Anterior cingulate cortex (tissue), 58 donors: Measurements from ENCODE around the gene NLK.
A peak's percentile ranks its signal among the peaks of the same experiment; 100 is the strongest.
"Not testable (repeated sequence)": the region's sequence is repeated elsewhere in the genome, so short reads cannot be mapped to it uniquely, and the experiment has no call there.

Source experiments
- DNase-seq, 58 donors: peaks; one replicate each; lab custom pipeline; 2025; lab: John Stamatoyannopoulos, UW

The NLK gene

GRCh38 chr17:28042657-28042720, at the start of gene NLK:
TSS of gene NLK (plus strand) at chr17:28042677. CDS start at chr17:28042874, 197 bp downstream.
- DNase-seq = no peak

- DNase-seq = peak in 39 of 58 donors; percentile 15 to 82 (median 50)
These were observed 49.2 kb upstream of the NLK start for GRCh38 chr17:27993161-27993695.

GRCh38 chr17:27993723-27994310, 48.7 kb upstream of the NLK start:
- DNase-seq = peak in 7 of 58 donors; percentile 16 to 70 (median 45)

- peak in 9 of 58 donors; percentile 12 to 51 (median 30) for DNase-seq
These were observed 47.9 kb upstream of the NLK start for GRCh38 chr17:27994586-27994985.

- no peak for DNase-seq
These were observed 46.9 kb upstream of the NLK start for GRCh38 chr17:27995554-27995953.

GRCh38 chr17:27996202-27997043, 46.1 kb upstream of the NLK start:
- DNase-seq = peak in 2 of 58 donors; percentile 8 to 11

- no peak for DNase-seq
These were observed 45.5 kb upstream of the NLK start for GRCh38 chr17:27997044-27997401.

GRCh38 chr17:27997522-27997921, 45.0 kb upstream of the NLK start:
- DNase-seq = no peak

- no peak for DNase-seq
These were observed 41.3 kb upstream of the NLK start for GRCh38 chr17:28001149-28001548.

GRCh38 chr17:28004344-28004743, 38.1 kb upstream of the NLK start:
- no peak for DNase-seq

- not testable (repeated sequence) for DNase-seq
These were observed 34.6 kb upstream of the NLK start for GRCh38 chr17:28007925-28008324.

GRCh38 chr17:28008513-28008912, 34.0 kb upstream of the NLK start:
- DNase-seq = no peak

GRCh38 chr17:28010406-28010805, 32.1 kb upstream of the NLK start:
- DNase-seq = no peak

GRCh38 chr17:28018439-28019070, 23.9 kb upstream of the NLK start:
- DNase-seq = peak in 1 of 58 donors; percentile 3

- no peak for DNase-seq
These were observed 22.0 kb upstream of the NLK start for GRCh38 chr17:28020515-28020914.

GRCh38 chr17:28029044-28029443, 13.4 kb upstream of the NLK start:
- no peak for DNase-seq

- no peak for DNase-seq
These were observed 12.1 kb upstream of the NLK start for GRCh38 chr17:28030386-28030785.

GRCh38 chr17:28031174-28031573, 11.3 kb upstream of the NLK start:
- DNase-seq = no peak

- peak in 28 of 58 donors; percentile 3 to 82 (median 30) for DNase-seq
These were observed 8.3 kb upstream of the NLK start for GRCh38 chr17:28033972-28034714.

- not testable (repeated sequence) for DNase-seq
These were observed 7.0 kb upstream of the NLK start for GRCh38 chr17:28035452-28035851.

GRCh38 chr17:28035884-28036283, 6.6 kb upstream of the NLK start:
- DNase-seq = not testable (repeated sequence)
